Neural cell (in vitro differentiated cells): ENCODE measurements around the gene HACL1. TPM values are rescaled to one million over a fixed set of nuclear protein-coding genes. Genes with fewer than 3 reads are reported as not detected.

Source experiments
- H2AFZ ChIP-seq: fragments of 200-600, 300-800 bp; sonication (generic), shearing (Covaris generic); 2 replicates; pipeline ENCODE4 v1.6.0; 2014; ENCODE audit warnings: low read depth, mild to moderate bottlenecking, antibody characterized with exemption, low read length, moderate library complexity
- H3F3A ChIP-seq: fragments of 200-600 bp; shearing (Covaris generic); 2 replicates; pipeline ENCODE4 v1.6.1; 2016; ENCODE audit warnings: mild to moderate bottlenecking, moderate library complexity, mixed read lengths, antibody characterized with exemption, low read length; ENCODE audit not compliant: insufficient read depth, poor library complexity, severe bottlenecking
- H3K27ac ChIP-seq: fragments of 200-600, 300-800 bp; sonication (generic), shearing (Covaris generic); 2 replicates; pipeline ENCODE4 v1.5.1; 2014; ENCODE audit warnings: mild to moderate bottlenecking, low read length, moderate library complexity
- H3K27me3 ChIP-seq: fragments of 300-800, 200-600 bp; sonication (generic), shearing (Covaris generic); 2 replicates; pipeline ENCODE4 v1.6.0; 2014; ENCODE audit warnings: mild to moderate bottlenecking, low read depth, low read length, moderate library complexity; ENCODE audit not compliant: insufficient read depth
- H3K36me3 ChIP-seq: fragments of 300-800, 200-600 bp; sonication (generic), shearing (Covaris generic); 2 replicates; pipeline ENCODE4 v1.5.1; 2014; ENCODE audit warnings: mild to moderate bottlenecking, antibody characterized with exemption, low read length, moderate library complexity; ENCODE audit not compliant: insufficient read depth
- H3K4me2 ChIP-seq: fragments of 300-800, 200-600 bp; sonication (generic), shearing (Covaris generic); 2 replicates; pipeline ENCODE4 v1.6.0; 2014; ENCODE audit warnings: mild to moderate bottlenecking, low read length
- H3K4me3 ChIP-seq: fragments of 300-800, 200-600 bp; sonication (generic), shearing (Covaris generic); 2 replicates; pipeline ENCODE4 v1.5.1; 2014; ENCODE audit warnings: mild to moderate bottlenecking, low read length, moderate library complexity
- H3K79me2 ChIP-seq: fragments of 200-600 bp; shearing (Covaris generic); replicated peaks from 2 replicates; pipeline ENCODE4 v1.6.0; 2014; ENCODE audit warnings: mild to moderate bottlenecking, low read length, moderate library complexity; ENCODE audit not compliant: insufficient read depth
- H3K9ac ChIP-seq: fragments of 300-800, 200-600 bp; sonication (generic), shearing (Covaris generic); 2 replicates; pipeline ENCODE4 v1.6.1; 2016; ENCODE audit warnings: mild to moderate bottlenecking, low read length, mixed read lengths
- H3K9me2 ChIP-seq: fragments of 200-600 bp; shearing (Covaris generic); 2 replicates; pipeline ENCODE4 v1.6.1; 2016; ENCODE audit warnings: mild to moderate bottlenecking, low read length, mixed read lengths; ENCODE audit not compliant: insufficient read depth
- H3K9me3 ChIP-seq: fragments of 200-600, 300-800 bp; sonication (generic), shearing (Covaris generic); 2 replicates; pipeline ENCODE4 v1.6.1; 2016; ENCODE audit warnings: mild to moderate bottlenecking, mixed run types, low read length, moderate library complexity, mixed read lengths
- H4K20me1 ChIP-seq: fragments of 200-600 bp; shearing (Covaris generic); 2 replicates; pipeline ENCODE4 v1.6.1; 2016; ENCODE audit warnings: mild to moderate bottlenecking, mixed run types; ENCODE audit not compliant: insufficient read depth
- EP300 ChIP-seq: fragments of 450-650 bp; conservative IDR thresholded peaks from 2 replicates; pipeline ENCODE4 v1.6.1; 2014; ENCODE audit warnings: antibody characterized with exemption, mild to moderate bottlenecking, moderate library complexity; ENCODE audit not compliant: poor library complexity, severe bottlenecking
- RAD21 ChIP-seq: fragments of 450-650 bp; conservative IDR thresholded peaks from 2 replicates; pipeline ENCODE4 v1.6.1; 2014; ENCODE audit warnings: antibody characterized with exemption, mild to moderate bottlenecking, moderate library complexity
- SMC3 ChIP-seq: fragments of 450-650 bp; conservative IDR thresholded peaks from 2 replicates; pipeline ENCODE4 v1.6.1; 2014; ENCODE audit warnings: antibody characterized with exemption, mild to moderate bottlenecking, moderate library complexity; ENCODE audit not compliant: poor library complexity
- polyA plus RNA-seq: library from polyadenylated mRNA; depleted of rRNA; stranded (reverse); fragments of >200 nt; gene quantifications from 2 replicates; pipeline ENCODE4 v1.2.3, GENCODE V29; 2014
- TF ChIP-seq, protein P1 (sequence below): IDR thresholded peaks from 2 replicates; pipeline ENCODE4 v1.6.1; 2012; ENCODE audit warnings: borderline replicate concordance

The HACL1 gene
- polyA plus RNA-seq, 1 donor from 2014 or later = 26.0 TPM

DNA sequence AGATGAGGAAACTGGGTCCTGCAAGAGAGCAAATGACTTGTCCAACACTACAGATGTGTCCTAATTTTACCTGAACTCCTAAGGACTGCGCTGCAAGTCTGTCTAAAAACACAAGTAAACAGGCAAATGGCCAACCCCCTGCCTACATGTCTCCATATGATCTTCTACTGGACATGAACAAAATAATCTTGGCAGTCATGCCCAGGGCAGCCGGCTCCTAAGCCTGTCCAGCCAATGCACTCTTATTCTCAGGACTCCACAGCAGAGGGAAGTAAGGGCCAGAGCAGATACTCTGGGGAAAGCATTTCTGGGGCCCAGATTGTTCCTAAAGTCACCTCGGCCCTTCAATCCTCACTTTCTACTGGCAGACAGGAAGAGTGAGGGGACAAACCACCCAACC is 90.2 kb downstream of the HACL1 start:
- Histone ChIP-seq H3F3A (no peaks in the 10 kb centered on the region), H3K27me3 (no peaks in the 10 kb centered on the region), H3K9me3 (no peaks in the 10 kb centered on the region), H3K4me2 (no peak overlapping the region), H3K4me3 (no peak overlapping the region), H3K36me3 (no peaks in the 10 kb centered on the region), H4K20me1 (no peaks in the 10 kb centered on the region), H3K79me2 (no peaks in the 10 kb centered on the region), H2AFZ (no peak overlapping the region), H3K27ac (no peak overlapping the region), H3K9me2 (no peaks in the 10 kb centered on the region), H3K9ac (no peak overlapping the region)
- TF ChIP-seq EP300 (no peak), SMC3 (no peak), RAD21 (no peak)
- TF ChIP-seq, protein P1, sequence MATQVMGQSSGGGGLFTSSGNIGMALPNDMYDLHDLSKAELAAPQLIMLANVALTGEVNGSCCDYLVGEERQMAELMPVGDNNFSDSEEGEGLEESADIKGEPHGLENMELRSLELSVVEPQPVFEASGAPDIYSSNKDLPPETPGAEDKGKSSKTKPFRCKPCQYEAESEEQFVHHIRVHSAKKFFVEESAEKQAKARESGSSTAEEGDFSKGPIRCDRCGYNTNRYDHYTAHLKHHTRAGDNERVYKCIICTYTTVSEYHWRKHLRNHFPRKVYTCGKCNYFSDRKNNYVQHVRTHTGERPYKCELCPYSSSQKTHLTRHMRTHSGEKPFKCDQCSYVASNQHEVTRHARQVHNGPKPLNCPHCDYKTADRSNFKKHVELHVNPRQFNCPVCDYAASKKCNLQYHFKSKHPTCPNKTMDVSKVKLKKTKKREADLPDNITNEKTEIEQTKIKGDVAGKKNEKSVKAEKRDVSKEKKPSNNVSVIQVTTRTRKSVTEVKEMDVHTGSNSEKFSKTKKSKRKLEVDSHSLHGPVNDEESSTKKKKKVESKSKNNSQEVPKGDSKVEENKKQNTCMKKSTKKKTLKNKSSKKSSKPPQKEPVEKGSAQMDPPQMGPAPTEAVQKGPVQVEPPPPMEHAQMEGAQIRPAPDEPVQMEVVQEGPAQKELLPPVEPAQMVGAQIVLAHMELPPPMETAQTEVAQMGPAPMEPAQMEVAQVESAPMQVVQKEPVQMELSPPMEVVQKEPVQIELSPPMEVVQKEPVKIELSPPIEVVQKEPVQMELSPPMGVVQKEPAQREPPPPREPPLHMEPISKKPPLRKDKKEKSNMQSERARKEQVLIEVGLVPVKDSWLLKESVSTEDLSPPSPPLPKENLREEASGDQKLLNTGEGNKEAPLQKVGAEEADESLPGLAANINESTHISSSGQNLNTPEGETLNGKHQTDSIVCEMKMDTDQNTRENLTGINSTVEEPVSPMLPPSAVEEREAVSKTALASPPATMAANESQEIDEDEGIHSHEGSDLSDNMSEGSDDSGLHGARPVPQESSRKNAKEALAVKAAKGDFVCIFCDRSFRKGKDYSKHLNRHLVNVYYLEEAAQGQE = no peak

Other genes with a start within 250 kb of the HACL1 start
- gene METTL6, start 174.0 kb downstream of the HACL1 start, polyA plus RNA-seq = 53.3 and 60.8 TPM in 2 replicates
- 45.4 and 53.1 TPM in 2 replicates for gene EAF1, start 174.0 kb downstream of the HACL1 start, polyA plus RNA-seq
- gene COLQ, start 79.9 kb downstream of the HACL1 start, polyA plus RNA-seq = 9.5 and 9.7 TPM in 2 replicates
- 4.6 TPM in 2 replicates for gene BTD, start 176 bp upstream of the HACL1 start, polyA plus RNA-seq
- gene ANKRD28, start 196.4 kb upstream of the HACL1 start, polyA plus RNA-seq = 67.1 and 101 TPM in 2 replicates